HL-60/S4 treated with phorbol 12-myristate 13-acetate at 8.2 ng/mL for 4 days and 3 days (cell line): Measurements from ENCODE around the gene STIM1.

ENCODE experiments used
- in situ Hi-C: fragments of 300-500 bp; cut with MboI; formaldehyde crosslinking; loops from 2 replicates; pipeline ENCODE4 v1.15.0; 2022; ENCODE audit warnings: low sequenced_read_pairs

STIM1 gene

DNA sequence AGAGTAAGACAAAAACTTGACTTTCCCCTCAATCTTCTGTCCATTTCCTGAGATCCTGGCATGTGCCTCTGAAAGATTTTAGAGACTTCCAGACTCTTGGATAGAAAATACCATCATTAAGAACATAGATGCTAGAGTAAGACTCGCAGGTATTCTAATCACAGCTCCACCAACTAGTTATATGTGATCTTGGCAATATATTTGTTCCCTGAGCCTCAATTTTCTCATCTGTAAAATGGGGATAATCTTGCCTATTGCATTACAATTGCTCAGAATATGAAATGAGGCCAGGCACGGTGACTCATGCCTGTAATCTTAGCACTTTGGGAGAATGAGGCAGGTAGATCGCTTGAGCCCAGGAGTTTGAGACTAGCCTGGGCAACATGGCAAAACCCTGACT, 25.4 kb upstream of the STIM1 start:
- in situ Hi-C loops: no loop called here

DNA sequence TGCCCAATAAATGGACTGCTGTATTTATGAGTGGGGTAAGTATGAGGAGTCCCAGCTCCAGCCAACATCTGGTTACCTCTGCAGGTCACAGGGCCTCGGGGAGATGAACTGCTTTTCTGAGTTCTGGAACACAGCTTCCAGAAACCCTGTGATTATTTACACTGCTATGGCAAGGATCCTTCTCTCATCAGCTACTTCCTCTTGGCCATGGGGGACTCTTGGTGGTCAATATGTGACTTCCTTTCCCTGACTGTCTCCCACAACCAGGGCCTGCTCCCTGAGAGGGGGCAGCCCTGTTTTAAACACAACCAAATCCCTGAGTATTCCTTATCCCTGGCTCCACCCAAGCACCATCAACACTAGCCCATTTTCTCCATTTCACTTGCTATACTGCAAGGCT, 24.7 kb upstream of the STIM1 start:
- in situ Hi-C loops: no loop called here

DNA sequence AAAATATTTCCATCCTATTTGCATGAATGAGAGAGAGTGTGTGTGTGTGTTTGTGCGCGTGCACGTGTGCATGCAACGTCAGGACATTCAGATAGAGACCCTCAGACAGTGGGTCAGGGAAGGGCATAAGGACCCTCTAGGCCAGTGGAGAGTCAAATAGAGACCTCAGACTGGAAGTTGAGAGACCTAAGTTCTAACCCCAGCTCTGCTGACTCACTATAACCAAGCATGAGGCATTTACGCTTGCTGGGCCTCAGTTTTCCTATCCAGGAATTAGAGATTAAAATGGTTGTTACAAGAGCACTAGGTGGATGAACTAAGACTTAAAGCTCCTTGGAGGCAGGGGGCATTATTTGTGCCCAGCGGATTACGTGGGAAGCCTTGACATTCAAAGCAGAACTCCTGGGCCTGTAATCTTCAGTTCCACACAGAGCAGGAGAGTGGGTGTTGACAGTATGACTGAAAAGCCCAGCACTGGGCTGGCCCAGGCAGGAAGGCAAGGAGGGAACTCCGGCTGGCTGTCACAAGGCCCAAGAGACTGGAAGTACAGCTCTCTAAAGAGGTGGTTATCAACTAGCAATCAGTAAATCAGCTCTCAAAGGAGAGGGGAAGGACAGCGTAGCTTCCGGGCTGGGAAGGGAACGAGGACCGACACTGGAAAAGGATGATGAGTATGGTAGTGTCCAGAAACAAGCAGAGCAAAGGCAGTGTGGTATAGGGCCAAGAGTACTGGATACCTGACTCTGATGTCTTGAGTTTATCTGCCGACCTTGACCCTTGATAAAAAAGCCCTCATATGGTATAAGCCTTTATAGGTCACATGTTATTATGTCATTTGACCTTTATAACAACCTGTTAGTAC, 23.9 kb upstream of the STIM1 start:
- in situ Hi-C loops: no loop called here

DNA sequence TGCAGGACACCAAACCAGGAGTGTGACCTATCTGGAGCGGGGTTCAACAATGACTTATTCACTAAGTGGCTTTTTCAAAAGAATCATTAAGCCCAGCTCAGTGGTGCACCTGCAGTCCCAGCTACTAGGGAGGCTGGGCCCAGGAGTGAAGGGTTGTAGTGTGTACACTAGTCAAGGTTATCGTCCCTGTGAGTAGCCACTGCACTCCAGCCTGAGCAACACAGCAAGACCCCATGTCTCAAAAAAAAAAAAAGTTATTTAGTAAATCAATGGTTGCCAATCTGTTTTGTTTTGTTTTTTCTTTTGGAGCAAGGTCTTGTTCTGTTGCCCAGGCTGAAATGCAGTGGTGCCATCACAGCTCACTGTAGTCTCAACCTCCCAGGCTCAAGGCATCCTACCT, 22.6 kb upstream of the STIM1 start:
- in situ Hi-C loops: no loop called here

DNA sequence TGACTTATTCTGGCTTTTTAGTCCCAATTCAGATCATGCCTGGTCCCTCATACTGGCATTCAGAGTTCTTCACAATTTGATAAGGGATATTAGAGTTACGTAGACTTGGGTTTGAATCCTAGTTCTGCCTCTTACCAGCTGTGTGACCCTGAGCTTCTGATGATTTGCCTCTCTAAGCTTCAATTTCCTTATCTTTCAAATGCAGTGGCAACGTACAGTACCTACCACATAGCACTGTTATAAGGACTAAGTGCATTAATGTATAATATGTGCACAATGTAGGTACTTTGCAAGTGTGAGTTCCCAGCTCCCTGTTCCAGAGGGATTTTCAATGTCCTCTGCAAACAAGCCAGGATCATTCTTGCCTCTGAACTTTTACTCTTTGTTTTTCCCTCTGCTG, 22.0 kb upstream of the STIM1 start:
- in situ Hi-C loops: no loop called here

DNA sequence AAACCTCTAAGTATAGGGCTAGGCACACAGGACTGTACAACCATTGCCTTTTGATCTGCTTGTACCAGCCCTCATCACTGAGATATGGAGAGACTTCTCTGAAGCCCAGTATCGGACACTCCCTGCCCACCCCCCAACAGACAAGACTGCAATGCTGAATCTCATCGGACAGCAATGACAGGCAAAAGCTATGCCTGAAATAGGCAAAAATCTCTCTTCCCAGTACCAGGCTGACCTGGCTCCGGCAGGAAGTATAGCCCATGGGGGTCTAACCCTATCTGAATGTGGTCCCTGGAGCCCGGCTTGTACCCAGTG, 21.2 kb upstream of the STIM1 start:
- in situ Hi-C loops: no loop called here

DNA sequence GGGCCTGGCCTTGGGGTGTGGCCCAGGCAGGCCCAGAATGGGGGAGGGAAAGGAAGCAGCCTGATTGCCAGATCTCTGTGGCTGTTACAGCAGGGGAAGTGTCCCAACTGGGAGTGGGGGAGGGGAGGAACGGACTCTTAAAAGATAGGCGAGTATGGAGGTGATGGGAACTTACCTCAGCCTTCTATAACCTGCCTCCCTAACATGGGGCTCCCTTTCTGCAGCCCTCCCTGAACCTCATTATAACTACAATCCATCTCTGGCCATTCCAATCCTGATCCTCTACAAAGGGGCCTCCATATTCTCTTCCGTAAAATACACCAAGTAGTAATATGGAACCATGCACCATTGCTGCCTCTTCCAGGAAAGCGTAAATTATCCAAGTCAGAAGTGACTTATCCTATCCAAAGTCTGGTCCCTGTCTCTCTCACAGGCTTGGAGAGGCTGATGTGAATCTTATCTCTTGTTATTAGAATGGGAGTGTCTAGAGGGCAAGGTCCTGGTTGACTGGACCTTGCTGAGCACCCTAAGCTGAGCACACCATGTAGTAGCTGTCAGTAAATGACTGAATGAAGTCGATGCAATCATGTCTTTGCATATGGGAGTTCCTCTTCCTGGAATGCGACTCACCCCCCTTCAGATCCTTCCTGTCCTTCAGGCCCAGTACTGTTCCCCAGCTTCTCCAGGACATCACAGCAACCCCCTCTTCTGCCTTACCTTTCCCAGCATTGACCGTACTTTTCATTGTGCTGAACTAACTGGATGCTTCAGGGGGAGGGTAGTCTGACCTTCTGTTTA, 20.6 kb upstream of the STIM1 start:
- in situ Hi-C loops: no loop called here

- in situ Hi-C loops: no loop called here
Observed at GRCh38 chr11:3835751-3836150, 19.7 kb upstream of the STIM1 start.

DNA sequence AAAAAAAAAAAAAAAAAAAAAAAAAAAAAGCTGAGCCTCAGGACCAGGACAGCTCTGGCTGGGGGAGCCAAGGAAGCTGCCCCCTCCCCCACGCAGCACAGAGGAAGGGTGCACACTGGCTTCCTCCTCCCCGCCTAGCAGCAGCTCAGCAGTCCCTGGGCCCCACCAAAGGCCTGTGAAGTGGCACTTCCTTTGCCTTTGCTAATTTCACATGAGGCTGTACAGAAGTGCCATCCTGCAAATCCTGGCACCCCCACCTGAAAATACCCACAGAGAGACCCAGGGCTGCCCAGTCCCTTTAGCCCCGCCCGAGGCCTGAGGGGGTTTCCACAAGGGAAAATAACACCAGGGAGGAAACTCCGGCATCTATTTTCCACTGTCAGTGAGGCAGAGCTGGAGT, 18.6 kb upstream of the STIM1 start:
- in situ Hi-C loops: no loop called here

DNA sequence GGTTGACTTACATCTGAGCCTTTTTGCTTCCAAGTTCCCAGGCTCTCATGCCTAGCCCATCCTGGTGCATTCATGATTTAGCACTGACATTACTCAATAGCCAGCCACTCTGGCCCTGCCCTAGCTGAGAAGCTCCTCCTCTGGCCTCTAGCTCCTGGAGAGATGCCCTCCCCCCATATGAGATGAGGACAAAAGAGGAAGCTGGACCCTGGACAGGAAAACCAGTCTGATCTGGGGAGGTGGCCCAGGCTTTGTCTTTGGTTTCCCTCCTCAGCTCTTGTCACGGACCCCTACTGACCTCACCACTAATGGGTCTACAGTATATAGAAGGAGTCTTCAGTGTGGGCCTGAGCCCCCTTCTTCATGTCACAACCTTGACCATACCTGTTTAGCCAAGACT, 17.7 kb upstream of the STIM1 start:
- in situ Hi-C loops: no loop called here

GRCh38 chr11:3838504-3838903, 17.0 kb upstream of the STIM1 start:
- in situ Hi-C loops: no loop called here

DNA sequence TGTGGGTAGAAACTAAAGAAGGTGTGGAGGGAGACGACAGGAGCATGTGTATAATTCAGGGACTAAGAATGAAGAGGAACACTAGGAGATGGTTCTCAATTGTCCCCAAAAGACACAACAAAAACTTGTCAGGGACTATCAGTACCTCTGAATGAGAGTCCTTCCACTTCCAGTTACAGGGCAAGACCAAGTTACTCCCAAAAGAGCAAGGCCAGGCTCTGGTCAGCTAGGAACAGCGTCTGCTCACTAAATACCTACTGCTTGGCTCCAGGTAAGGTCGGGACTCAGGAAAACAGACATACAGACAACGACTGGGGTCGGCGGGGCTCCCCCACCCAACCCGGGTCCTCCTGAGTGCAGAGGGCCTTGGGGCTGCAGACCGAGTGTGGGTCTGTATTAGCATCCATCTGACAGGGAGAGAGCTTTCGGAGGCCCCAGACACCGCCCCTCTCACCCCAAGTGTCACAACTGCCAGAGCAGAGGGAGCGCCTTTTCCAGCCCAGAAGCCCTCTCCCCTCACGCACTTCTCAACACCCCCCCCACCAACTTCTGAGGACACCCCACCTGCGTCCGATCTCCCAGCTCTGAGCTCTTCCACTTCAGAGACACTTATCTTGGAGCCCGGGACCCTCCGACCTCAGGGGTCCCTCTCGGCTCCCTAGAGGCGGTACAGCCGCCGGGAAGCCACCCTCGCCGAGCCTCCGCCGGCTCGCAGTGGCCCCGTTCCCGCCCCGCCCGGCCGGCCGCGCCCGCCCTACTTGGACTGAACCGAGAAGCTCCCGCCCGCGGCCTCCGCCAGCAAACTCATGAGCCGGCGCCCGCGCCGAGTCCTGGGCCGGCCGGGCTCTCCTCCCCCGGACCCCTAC, 15.2 kb upstream of the STIM1 start:
- in situ Hi-C loops: no loop called here

- in situ Hi-C loops: no loop called here
Observed at GRCh38 chr11:3840870-3841425, 14.5 kb upstream of the STIM1 start, which contains the start of gene RHOG. TSS of gene RHOG (minus strand) at chr11:3840959. CDS start at chr11:3828138, 12,821 bp downstream.

- in situ Hi-C loops: no loop called here
Observed at GRCh38 chr11:3841426-3842350, 13.8 kb upstream of the STIM1 start.

- in situ Hi-C loops: no loop called here
Observed at GRCh38 chr11:3843326-3843725, 12.1 kb upstream of the STIM1 start.

DNA sequence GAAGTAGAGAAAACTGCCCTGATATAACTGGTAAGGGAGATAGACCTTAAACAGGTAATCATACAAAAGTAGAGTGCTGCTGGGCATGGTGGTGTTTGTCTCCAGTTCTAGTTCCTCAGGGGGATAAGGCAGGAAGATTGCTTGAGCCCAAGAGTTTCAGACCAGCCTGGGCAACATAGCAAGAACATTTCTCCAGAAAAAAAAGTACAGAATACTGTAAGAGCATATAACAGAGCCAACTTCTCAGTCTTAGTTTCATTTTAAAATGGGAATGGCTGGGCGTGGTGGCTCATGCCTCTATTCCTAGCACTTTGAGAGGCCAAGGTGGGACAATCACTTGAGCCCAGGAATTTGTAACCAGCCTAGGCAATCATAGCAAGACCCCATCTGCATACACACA, 10.2 kb upstream of the STIM1 start:
- in situ Hi-C loops: no loop called here

GRCh38 chr11:3845670-3846069, 9.8 kb upstream of the STIM1 start:
- in situ Hi-C loops: no loop called here

DNA sequence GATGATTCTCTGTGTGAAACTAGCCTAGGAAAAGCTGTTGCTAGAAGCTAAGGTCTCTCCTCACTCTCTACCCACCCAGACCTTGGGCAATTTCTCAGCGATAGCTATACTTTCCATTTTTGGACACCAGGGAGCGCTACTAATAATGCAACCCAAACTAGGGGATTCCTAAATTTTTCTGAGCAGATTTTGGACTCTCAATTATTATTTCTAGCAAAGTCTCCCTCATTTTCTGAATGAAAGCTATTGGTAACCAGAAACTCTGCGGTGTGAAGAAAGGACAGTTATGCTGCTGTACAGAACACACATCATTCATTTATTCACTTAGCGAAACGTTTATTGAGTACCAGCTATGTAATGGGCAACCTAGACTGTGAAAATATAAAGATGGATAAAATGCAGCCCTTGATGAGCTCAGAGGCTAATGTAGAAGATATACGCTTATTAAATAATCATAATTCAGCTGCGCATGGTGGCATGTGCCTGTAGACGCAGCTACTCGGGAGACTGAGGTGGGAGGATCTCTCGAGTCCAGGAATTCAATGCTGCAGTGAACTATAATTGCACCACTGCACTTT, 6.1 kb upstream of the STIM1 start:
- in situ Hi-C loops: no loop called here

DNA sequence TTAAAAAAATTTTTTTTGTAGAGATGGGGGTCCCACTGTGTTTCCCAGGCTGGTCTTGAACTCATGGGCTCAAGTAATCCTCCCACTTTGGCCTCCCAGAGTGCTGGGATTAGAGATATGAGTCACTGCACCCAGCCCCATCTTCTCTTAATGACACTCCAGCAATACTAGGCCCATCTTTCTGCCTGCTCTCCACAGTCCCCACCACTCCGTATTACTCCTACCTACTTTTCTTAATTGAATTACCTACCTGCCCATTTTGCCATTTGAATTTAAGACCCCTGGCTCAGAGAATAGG, 2.0 kb upstream of the STIM1 start:
- in situ Hi-C loops: loop anchor here (10.0 kb wide), 1 partner anchor 211 kb away; no protein-coding TSS in a partner anchor
